ENCODE data around the gene CHST8.

CHST8 gene

DNA sequence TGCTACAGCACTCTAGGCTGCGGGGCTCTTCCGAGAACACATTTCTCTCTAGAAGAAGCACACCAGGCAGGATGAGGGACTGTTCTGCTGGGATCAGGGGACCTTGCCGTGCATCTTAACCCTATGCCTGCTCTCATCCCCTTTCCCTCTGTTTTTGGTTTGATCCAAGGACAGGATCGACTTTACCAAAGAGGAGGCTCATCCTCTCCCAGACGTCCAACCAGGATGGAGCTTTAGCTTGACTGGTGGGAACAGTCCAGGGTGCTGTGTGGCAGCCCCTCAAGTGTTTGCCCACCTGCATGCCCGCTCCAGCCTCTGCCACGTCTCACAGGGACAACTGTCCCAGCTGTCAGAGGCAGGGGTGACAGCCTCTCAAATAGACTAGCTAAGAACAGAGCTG, 132.6 kb downstream of the CHST8 start:
- no peaks in the 10 kb centered on the region for H3K4me1 Mint-ChIP-seq
- no peak for ATAC-seq
- no peak overlapping the region for H3K4me3 Mint-ChIP-seq
- DNase-seq (ENCODE audit: low spot score in 2 of 2) = no peak
- H3K36me3 Mint-ChIP-seq = no peaks in the 10 kb centered on the region
- no peak overlapping the region for H3K27ac Mint-ChIP-seq
- H3K9me3 Mint-ChIP-seq = no peaks in the 10 kb centered on the region

DNA sequence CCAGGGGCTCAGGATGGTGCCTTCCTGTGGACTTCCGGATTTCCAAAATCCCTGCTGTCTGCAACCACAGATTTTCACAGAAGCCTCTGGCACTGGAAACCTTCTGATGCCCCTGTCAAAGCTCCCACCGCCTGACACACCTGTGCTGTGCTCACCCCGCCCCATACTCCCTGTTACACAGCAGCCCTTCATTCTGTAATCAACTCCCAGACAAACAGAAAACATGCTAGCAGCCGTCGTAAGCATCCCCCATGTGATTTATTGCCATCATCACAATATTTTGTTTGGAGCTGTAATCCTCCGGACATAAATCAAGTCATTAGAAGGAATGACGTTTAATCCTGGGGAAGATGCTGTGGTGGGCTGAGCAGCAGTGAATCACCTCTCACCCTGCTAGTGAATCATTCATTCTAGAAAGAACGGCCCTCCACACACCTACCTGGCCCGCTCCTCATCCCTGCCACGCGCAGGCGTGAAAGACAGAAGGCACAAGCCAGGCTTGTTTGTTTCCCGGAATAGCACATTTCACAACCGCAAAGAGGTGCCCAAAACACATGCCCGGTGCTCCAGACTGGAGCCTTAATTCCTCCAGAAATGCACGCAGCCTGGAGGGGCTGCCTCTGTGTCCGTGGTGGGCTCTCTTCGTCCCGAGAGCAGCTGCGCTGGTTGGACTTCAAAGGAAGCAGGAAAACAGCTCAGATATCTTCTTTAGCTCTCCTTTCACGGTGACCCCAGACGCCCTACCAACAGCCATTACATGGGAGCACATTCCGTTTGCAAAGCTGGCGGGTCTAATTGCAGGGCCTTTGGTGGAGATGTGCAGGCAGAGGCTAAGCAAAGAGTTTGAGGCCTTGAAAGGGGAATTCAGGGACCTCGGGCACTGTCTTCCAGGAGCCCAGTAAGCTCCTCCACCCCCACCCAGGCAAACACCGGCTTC, 133.6 kb downstream of the CHST8 start:
- no peaks in the 10 kb centered on the region for H3K4me1 Mint-ChIP-seq
- H3K36me3 Mint-ChIP-seq = no peaks in the 10 kb centered on the region
- DNase-seq (ENCODE audit: low spot score in 2 of 2) = no peak
- no peak overlapping the region for H3K27ac Mint-ChIP-seq
- ATAC-seq = no peak
- H3K9me3 Mint-ChIP-seq = no peaks in the 10 kb centered on the region
- no peak overlapping the region for H3K4me3 Mint-ChIP-seq

DNA sequence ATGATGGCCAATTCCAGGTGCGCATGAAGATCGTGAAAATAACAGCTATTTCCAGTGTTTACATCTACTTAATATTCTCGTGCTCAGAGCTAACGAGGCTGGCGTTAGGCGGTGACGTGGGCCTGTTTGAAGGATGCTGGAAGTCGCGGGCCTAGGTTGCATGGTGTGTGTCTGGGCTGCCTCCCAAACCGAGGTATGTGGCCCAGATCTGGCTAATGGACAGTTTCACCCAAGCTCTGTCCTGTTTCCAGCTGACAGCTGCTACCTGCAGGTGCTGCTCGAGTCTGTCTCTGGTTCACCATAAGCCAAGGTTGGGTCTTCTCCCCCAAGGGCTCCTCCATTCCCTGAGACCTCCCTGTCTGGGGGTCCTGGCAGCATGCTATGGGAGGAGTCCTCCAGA, 134.4 kb downstream of the CHST8 start:
- Mint-ChIP-seq H3K36me3 (no peaks in the 10 kb centered on the region), H3K27ac (no peak overlapping the region), H3K4me3 (no peak overlapping the region), H3K4me1 (no peaks in the 10 kb centered on the region), H3K9me3 (no peaks in the 10 kb centered on the region)
- ATAC-seq (no peak), DNase-seq (ENCODE audit: low spot score in 2 of 2) (no peak)

DNA sequence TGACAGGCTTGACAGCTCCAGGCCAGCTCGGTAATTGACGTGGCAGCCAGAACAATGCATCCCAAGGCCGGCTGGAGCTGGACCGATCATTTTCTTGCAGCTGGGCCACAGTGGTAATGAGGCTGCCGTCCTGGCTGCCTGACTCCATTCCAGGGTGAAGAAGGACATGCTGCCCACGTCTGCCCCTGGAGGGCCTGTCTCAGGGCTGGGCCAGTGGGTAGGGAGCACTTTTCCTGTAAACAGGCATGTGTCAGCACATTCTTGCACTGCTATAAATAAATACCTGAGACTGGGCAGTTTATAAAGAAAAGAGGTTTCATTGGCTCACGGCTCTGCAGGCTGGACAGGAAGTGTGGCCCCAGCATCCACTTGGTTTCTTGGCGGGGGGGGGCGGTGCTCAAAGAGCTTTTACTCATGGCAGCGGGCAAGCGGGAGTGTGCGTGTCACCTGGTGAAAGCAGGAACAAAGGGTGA, 136.8 kb downstream of the CHST8 start:
- H3K4me1 Mint-ChIP-seq = no peaks in the 10 kb centered on the region

DNA sequence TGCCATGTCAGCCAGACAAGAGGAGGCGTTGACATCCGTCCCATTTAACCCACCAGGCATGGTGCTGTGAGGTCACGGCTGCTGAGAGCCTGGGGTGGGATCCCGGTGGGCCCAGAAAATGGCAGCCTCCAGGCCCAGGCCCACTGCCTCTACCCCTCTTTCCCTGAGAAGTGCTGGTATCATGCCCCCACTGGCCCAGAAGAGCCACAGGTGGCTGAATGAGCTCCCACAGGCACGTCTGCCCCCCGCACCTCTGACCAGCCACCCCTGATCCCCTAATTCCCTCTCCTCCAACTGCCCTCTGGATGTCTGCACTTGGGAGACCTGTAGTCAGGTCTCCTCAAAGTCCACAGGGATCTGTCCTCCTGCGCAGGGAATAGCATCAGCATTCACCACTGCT, 137.6 kb downstream of the CHST8 start:
- no peaks in the 10 kb centered on the region for H3K4me1 Mint-ChIP-seq
- ATAC-seq (no peak), DNase-seq (ENCODE audit: low spot score in 2 of 2) (no peak)
- H3K36me3 Mint-ChIP-seq = no peaks in the 10 kb centered on the region
- no peak overlapping the region for H3K4me3 Mint-ChIP-seq
- no peak overlapping the region for H3K27ac Mint-ChIP-seq
- no peaks in the 10 kb centered on the region for H3K9me3 Mint-ChIP-seq

More for the DNA sequence above, 136.8 kb downstream of the CHST8 start:
- ATAC-seq (no peak), DNase-seq (ENCODE audit: low spot score in 2 of 2) (no peak)
- Mint-ChIP-seq H3K27ac (no peak overlapping the region), H3K4me3 (no peak overlapping the region), H3K9me3 (no peaks in the 10 kb centered on the region), H3K36me3 (no peaks in the 10 kb centered on the region)

DNA sequence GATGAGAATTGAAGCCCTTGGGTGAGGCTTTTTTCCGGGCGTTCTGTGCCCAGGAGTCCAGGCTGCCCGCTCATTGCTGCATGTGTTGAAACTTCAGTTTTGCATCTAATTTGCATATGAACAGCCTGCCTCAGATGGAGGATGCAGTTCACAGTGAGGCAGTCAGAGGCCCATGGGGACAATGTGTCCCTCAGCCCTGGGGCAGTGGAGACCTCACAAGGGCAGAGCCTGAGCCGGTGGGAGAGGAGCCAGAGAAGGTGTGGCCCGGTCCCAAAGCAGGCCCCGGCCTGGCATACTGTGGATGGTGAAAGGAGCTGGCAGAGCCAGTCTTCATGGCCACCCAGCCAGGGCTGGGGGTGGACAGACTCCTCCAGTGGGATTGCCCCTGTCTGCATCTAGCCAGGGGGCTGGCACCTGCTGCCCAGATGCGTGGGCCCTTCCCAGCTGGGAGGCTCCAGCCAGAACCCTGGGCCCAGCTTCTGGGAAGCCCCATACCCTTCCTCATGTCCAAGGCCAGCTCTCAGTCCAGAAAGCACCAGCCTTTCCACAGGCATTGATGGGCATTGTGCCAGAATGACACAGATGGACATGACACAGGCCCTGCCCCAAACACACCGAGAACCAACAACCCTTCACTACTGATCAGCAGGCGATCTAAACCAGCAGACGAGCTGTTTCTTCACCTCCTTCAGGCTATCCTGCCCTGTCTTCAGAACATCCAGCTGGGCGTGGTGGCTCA, 142.0 kb downstream of the CHST8 start:
- Mint-ChIP-seq H3K27ac (no peak overlapping the region), H3K36me3 (no peaks in the 10 kb centered on the region), H3K4me1 (no peaks in the 10 kb centered on the region), H3K9me3 (no peaks in the 10 kb centered on the region), H3K4me3 (no peak overlapping the region)
- DNase-seq (ENCODE audit: low spot score in 2 of 2) = no peak
- no peak for ATAC-seq

DNA sequence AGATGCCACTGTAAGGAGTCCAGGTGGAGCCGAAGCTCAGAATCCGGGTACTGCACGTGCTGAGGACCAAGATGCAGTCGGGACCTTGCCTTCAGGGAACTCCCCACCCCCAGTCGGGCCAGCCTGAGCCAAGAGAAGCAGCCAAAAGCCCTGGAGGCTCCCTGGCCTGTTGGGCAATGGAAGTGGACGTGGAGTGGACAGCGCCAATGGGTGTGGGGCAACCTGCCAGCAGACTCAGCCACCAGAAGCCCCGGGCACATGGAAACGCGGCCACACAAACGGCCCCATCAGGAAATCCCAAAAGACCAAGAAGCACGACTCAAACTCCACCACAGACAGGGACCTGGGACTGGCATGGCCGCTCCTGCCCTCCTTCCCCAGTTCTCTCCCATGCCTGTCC, 144.9 kb downstream of the CHST8 start:
- Mint-ChIP-seq H3K9me3 (no peaks in the 10 kb centered on the region), H3K4me1 (no peaks in the 10 kb centered on the region), H3K27ac (no peak overlapping the region), H3K36me3 (no peaks in the 10 kb centered on the region), H3K4me3 (no peak overlapping the region)
- DNase-seq (ENCODE audit: low spot score in 2 of 2) (no peak), ATAC-seq (no peak)

DNA sequence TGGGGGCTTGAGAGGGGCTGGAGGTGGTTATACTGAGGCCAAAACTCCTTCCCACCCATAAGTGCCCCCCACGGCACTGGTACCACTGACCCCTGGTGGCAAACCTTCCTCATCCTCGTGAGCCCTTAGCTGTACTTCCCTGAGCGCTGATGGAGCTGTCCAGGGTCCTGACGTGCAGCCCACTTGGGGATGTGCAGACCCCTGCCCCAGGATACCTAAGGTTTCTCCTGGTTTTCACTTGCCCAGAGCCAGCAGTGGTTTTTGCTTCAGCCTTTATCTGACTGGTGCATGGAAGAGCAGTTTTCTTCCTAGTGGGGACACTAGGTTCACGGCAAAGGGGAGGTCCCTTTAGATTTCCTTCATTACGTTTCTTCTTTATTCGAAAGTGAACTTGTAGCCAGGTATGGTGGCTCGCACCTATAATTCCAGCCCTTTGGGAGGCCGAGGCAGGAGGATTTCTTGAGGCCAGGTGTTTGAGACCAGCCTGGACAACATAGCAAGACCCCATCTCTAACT, 146.2 kb downstream of the CHST8 start:
- no peaks in the 10 kb centered on the region for H3K4me1 Mint-ChIP-seq
- no peaks in the 10 kb centered on the region for H3K9me3 Mint-ChIP-seq
- H3K4me3 Mint-ChIP-seq = no peak overlapping the region
- DNase-seq (ENCODE audit: low spot score in 2 of 2) (no peak), ATAC-seq (no peak)
- H3K36me3 Mint-ChIP-seq = no peaks in the 10 kb centered on the region
- H3K27ac Mint-ChIP-seq = no peak overlapping the region

DNA sequence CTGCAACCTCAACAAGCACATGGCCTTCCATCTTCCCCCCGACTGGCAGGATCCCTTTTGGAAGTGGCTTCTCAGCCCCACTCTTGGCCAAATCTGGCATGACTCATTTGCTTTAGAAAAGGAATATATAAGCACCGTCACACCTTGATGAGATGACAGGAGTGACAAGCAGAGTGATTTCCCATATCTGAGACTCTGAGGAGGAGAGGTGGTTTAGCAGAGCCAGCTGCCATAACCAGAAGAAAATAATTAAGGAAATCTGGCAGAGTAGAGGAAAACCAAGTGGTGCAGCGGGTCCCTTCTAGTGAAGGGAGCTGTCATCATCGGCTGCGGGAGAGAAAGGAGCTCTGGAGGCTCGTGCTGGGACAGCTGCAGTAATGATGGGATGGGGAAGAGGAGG, 147.5 kb downstream of the CHST8 start:
- H3K9me3 Mint-ChIP-seq = no peaks in the 10 kb centered on the region
- ATAC-seq (no peak), DNase-seq (ENCODE audit: low spot score in 2 of 2) (no peak)
- no peak overlapping the region for H3K4me3 Mint-ChIP-seq
- no peaks in the 10 kb centered on the region for H3K36me3 Mint-ChIP-seq
- no peak overlapping the region for H3K27ac Mint-ChIP-seq
- H3K4me1 Mint-ChIP-seq = no peaks in the 10 kb centered on the region

DNA sequence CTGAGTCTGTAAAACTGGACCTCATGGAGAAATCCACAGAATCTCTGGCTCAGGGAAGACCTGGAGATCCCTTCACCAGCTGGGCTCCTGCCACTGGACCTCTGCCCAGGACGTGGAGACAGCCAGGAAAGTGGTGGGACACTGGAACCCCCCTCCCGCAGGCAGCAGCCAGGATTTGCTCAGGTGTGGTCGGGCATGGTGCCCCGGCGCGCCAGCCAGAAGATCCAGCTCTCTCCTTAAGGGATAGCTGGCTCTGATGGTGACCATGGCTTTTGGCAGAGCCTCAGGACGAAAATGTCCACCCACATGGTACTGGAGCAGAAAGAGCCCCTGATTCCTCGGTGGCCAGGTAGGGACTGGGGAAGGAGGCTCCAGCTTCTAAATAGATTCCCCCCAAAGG, 148.4 kb downstream of the CHST8 start:
- no peak for DNase-seq (ENCODE audit: low spot score in 2 of 2)
- H3K9me3 Mint-ChIP-seq = no peaks in the 10 kb centered on the region
- no peaks in the 10 kb centered on the region for H3K36me3 Mint-ChIP-seq
- H3K27ac Mint-ChIP-seq = no peak overlapping the region
- ATAC-seq = no peak
- H3K4me1 Mint-ChIP-seq = no peaks in the 10 kb centered on the region
- H3K4me3 Mint-ChIP-seq = no peak overlapping the region

DNA sequence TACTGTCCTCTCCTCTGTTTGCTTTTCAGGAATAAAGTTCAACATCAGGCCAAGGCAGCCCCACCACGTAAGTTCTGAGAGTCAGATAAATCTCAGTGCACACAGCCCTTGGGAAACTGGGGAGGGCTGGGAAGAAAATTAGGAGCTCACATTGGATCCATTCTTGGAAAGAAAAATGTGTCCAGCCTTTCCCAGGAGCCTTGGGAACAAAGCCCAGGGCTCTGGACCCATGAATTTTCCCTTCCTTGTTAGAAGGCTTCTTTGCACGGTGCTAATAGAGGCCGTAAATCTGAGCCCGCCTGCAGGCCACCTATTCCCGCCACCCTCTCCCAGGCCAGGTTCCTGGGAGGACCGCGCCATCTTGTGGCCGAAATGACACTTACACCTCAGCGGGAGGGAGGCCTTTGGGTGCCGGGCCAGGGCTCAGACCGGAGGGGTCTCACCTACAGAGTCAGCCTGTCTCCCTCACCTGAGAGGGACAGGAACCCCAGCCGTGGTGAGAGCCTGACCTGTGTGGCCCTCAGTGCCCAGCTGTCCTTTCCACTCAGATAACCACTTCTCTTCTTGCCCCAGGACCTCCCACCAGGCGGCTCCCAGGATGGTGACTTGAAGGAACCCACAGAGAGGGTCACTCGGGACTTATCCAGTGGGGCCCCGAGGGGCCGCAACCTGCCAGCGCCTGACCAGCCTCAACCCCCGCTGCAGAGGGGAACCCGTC, 149.8 kb downstream of the CHST8 start:
- ATAC-seq (peak; percentile 65), DNase-seq (ENCODE audit: low spot score in 2 of 2) (peak; percentile 76 to 87)
- Mint-ChIP-seq H3K36me3 (no peaks in the 10 kb centered on the region), H3K4me1 (peaks cover 7% of the 10 kb centered on the region), H3K27ac (no peak overlapping the region), H3K4me3 (no peak overlapping the region), H3K9me3 (no peaks in the 10 kb centered on the region)

DNA sequence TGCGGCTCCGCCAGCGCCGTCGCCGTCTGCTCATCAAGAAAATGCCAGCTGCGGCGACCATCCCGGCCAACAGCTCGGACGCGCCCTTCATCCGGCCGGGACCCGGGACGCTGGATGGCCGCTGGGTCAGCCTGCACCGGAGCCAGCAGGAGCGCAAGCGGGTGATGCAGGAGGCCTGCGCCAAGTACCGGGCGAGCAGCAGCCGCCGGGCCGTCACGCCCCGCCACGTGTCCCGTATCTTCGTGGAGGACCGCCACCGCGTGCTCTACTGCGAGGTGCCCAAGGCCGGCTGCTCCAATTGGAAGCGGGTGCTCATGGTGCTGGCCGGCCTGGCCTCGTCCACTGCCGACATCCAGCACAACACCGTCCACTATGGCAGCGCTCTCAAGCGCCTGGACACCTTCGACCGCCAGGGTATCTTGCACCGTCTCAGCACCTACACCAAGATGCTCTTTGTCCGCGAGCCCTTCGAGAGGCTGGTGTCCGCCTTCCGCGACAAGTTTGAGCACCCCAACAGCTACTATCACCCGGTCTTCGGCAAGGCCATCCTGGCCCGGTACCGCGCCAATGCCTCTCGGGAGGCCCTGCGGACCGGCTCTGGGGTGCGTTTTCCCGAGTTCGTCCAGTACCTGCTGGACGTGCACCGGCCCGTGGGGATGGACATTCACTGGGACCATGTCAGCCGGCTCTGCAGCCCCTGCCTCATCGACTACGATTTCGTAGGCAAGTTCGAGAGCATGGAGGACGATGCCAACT, 150.5 kb downstream of the CHST8 start:
- H3K36me3 Mint-ChIP-seq = no peaks in the 10 kb centered on the region
- no peak overlapping the region for H3K4me3 Mint-ChIP-seq

DNA sequence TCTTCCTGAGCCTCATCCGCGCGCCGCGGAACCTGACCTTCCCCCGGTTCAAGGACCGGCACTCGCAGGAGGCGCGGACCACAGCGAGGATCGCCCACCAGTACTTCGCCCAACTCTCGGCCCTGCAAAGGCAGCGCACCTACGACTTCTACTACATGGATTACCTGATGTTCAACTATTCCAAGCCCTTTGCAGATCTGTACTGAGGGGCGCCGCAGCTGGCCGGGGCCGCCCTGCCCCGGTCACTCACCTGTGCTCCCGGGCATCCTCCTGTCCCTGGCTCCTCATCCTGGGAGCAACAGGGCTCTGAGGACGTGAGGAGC, 151.1 kb downstream of the CHST8 start:
- H3K9me3 Mint-ChIP-seq = no peaks in the 10 kb centered on the region
- no peak for DNase-seq (ENCODE audit: low spot score in 2 of 2)
- H3K4me1 Mint-ChIP-seq = peaks cover 7% of the 10 kb centered on the region
- H3K27ac Mint-ChIP-seq = no peak overlapping the region
- no peak overlapping the region for H3K4me3 Mint-ChIP-seq
- ATAC-seq = no peak
- H3K36me3 Mint-ChIP-seq = no peaks in the 10 kb centered on the region

More for the DNA sequence above, 150.5 kb downstream of the CHST8 start:
- DNase-seq (ENCODE audit: low spot score in 2 of 2) (no peak), ATAC-seq (no peak)
- Mint-ChIP-seq H3K27ac (no peak overlapping the region), H3K4me1 (peaks cover 7% of the 10 kb centered on the region), H3K9me3 (no peaks in the 10 kb centered on the region)

DNA sequence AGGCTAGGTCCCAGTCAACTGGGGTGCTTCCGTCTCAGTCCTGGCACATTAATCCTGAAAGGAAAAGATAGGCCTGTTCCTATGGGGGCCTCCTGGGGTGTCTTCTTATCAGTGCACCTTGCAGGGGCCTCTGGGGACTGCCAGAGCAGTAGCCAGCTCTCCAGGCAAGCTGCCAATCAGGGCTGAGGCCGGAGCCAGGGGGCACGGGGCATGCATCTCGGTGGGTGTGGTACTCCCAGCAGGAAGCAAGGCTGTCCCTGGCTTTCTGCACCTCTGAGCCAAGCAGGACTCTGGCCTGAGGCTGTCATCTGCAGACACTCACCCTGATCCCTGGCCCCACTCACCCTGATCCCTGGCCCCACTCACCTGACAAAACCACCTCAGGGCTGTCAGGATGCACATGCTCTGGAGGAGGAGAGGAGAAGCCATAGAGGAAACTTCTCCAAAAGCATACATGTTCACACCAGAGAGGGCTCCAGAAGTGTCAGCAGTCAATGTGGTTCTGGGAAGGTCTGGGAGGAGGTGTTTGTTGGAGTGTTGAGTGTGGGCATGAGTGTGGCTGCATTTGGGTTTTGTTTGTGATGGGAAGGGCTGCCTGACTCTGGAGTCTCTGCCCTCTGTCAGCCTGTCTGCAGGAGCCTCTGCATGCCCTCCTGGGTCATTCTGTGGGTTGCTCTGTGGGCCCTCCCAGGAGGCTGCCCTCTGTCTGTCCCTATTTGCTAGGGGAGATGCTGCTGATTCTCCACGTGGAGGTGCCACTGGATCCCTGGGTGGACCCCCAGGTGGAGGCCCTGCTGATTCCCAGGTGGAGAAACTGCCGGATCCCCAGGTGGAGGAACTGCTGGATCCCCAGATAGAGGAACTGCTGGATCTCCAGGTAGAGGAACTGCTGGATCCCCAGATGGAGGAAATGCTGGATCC, 152.2 kb downstream of the CHST8 start:
- H3K9me3 Mint-ChIP-seq = no peaks in the 10 kb centered on the region
- H3K4me3 Mint-ChIP-seq = no peak overlapping the region
- no peaks in the 10 kb centered on the region for H3K36me3 Mint-ChIP-seq
- DNase-seq (ENCODE audit: low spot score in 2 of 2) (no peak), ATAC-seq (no peak)
- no peak overlapping the region for H3K27ac Mint-ChIP-seq
- peaks cover 16% of the 10 kb centered on the region for H3K4me1 Mint-ChIP-seq

Measured in stimulated activated effector memory CD8-positive, alpha-beta T cell treated with anti-CD3 and anti-CD28 coated beads, Interleukin-12 subunit alpha, Interleukin-12 subunit beta, amount 100 ng/mL, for 72 hours (primary cell).